HG02678 (cell line): Measurements from ENCODE around the gene SLC24A5.

ENCODE experiments used
- ATAC-seq: cut with Tn5 transposase; IDR thresholded peaks from one replicate; pipeline ENCODE4 v1.9.1; 2021; ENCODE audit warnings: mild to moderate bottlenecking, moderate library complexity; ENCODE audit not compliant: unreplicated experiment

The SLC24A5 gene

GRCh38 chr15:48120745-48121144 lies at the start of gene SLC24A5:
Gene SLC24A5, plus strand, starts transcription at chr15:48120990. Its CDS starts 55 bp downstream, at chr15:48121045.
- no peak for ATAC-seq

DNA sequence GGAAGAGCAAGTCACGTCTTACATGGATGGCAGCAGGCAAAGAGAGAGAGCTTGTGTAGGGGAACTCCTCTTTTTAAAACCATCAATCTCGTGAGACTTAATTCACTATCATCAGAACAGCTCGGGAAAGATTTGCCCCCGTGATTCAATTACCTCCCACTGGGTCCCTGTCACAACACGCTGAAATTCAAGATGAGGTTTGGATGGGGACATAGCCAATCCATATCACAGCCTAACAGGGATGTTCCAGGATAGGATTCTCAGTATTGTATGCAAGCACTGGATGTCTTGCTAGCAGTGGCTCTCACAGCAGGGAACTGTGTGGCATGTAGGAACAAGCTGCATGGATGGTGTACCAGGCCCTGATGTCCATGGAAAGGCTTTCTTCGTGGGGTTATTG lies 47.8 kb upstream of the SLC24A5 start:
- no peak for ATAC-seq

DNA sequence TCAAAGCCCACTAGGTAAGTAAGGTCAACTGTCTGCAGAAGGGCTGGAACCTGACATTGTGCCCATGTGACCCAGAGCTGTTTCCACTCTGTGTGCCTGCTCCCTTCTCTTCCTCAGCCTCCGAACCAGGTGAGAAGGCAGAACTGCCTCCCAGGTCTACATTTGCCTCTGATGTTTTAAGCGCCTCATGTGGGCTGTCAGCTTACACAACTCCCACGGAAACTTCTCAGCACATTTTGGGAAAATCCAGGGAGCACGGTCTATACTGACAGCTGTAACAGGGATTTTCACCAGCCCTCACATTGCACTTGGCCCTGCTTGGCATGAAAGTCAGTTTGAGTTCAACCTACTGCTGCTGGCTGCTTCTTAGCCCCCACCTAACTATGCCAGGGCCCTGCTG lies 46.9 kb upstream of the SLC24A5 start:
- no peak for ATAC-seq

GRCh38 chr15:48076454-48076853 lies 44.3 kb upstream of the SLC24A5 start:
- ATAC-seq = no peak

DNA sequence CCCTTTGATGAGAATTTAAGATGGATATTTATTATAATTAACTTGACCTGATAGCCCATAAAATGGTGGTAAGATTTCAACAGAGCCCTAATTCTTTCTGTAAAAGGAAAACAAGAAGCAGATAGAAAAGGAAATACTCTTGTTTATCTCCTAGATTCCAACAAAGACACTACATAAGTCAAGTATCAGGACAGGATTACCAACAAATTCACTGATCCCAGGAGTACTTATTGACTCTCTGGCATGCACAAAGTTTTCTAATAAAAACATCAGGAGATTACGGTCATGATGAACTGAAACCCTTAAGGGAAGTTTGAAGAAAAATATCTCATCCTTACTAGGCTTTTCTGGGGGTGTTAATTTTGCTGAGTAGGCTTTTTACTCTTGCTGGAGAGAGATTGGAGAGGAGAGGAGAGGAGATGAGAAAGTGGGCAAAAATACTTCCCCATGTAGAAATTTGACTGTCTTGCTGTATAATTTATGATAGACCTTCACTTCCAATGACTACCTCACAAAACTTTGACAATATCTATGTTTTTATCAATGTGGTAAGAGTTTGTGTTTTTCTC lies 43.1 kb upstream of the SLC24A5 start:
- no peak for ATAC-seq

GRCh38 chr15:48084759-48085590 lies 35.8 kb upstream of the SLC24A5 start:
- ATAC-seq = peak; percentile 41

- no peak for ATAC-seq
Measured at GRCh38 chr15:48085591-48085930, 35.2 kb upstream of the SLC24A5 start.

- no peak for ATAC-seq
Measured at GRCh38 chr15:48086133-48086532, 34.7 kb upstream of the SLC24A5 start.

DNA sequence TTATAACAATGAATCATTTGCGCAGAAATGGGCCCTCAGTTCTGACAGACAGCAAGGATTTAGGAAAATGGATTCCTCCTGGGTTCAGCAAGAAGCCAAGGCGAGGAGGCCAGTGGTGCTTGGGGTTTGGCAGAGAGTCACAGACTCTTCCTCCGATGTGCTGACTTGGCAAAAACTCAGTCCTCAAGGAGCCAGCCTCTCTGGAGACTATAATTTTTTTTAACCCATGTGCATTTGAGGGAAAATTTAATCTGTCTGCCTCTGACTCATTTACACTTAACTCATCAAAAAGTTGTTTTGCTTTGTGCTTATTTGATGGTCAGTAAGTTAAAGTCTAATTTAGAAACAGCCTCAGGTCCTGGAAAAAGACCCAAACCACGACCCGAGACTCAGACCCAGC lies 34.2 kb upstream of the SLC24A5 start:
- ATAC-seq = no peak

- ATAC-seq = no peak
Measured at GRCh38 chr15:48087844-48088243, 32.9 kb upstream of the SLC24A5 start.

- ATAC-seq = no peak
Measured at GRCh38 chr15:48089702-48090101, 31.1 kb upstream of the SLC24A5 start.

GRCh38 chr15:48090115-48090514 lies 30.7 kb upstream of the SLC24A5 start:
- ATAC-seq = no peak

DNA sequence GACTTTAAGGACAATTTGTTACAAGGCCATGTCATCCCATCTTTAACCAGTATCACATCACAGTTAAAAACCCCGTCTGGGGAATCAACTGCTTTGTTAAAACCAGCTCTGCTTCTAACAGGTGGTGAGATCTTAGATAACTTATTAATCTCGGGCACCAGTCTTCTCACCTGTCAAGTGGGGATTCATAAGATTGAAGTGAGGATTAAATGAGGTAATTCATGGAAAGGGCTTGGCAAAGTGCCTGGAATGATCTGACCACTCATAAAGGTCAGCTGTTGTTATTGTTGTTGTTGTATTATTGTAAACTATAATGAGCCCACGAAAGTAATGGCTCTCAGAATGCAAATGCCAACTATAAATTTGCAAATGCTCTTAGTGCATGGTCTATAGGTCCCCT lies 30.1 kb upstream of the SLC24A5 start:
- ATAC-seq = no peak

GRCh38 chr15:48091522-48091921 lies 29.3 kb upstream of the SLC24A5 start:
- no peak for ATAC-seq

DNA sequence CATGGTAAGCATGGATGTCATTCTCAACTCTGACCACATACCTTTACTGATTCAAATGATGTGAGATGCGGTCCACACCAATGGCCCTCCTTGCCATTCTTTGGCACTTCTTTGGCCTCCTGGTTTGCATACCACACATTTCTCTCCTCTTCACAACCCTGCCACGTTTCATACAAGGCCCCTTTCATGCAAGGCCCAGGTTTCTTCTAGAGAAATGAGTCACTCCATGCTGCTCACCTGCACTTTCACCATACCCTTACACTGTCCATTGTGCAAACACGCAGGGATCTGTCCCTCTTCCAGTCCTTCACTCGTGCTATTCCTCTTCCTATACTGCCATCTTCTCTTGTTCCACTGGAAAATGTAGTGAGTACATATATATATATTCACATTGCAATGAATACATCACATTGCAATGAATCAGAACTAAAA lies 24.4 kb upstream of the SLC24A5 start:
- ATAC-seq = peak; percentile 78

DNA sequence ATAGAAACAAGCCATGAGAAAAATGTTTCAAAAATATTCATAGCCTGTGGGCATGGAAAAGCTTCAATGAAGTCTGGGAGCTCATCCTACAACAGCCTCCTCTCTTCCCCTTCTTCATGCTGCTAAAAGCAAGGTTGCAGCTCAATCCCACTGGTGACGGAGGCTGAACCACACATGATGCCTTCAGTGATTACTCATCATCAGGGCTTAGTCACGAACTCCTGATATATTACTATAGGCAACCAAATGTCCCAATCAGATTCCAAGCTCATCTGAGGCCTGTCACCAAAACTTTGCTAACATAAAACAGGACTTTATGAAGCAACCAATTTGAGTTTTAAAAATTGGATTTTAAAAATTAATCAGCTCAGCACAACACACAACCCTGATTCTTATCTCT lies 24.0 kb upstream of the SLC24A5 start:
- ATAC-seq = no peak

DNA sequence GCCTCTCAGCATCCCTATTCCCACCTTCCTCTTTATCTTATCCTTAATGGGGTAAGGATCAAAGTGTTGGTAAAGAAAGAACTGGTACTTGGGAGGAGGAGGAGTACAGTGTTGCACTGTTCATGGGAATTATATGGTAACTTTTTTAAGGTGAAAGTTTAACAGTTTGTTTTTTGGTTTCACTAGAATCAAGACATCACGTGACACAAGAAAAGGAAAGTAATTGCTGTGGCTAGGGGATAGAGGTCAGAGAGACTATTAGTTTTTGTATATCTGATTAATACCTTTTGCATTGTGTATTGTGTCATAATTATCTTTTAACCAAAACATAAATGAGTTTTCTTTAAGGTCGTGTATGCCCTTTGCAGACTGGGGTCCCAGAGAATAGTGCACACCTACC lies 23.5 kb upstream of the SLC24A5 start:
- no peak for ATAC-seq

DNA sequence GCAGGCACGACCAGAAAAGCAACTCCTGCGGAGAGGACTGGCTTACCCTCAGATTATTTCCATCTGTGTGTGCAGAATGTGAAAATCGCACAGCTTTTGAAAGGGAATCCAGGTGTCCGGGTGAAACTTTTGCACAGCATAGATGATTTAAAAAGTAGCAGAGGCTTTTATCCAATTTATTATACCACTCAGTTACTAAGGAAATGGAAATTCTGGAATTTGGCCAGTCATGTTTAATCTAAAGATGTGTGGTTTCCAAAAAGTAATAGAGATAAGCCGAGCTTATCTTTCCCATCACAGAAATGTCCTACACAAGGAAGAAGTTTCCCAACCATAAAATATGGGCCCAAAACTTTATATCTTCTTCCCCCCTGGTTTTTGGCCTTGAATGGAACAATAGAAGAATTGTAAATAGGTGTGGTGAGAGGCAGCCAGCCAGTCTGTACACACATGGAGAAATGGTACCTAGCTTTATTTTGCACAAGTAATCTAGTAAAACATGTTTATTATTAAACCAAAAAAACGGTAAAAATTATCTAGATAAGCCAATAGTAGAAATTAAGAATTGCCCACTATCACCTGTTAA lies 19.3 kb upstream of the SLC24A5 start:
- no peak for ATAC-seq

- ATAC-seq = no peak
Measured at GRCh38 chr15:48102167-48102566, 18.6 kb upstream of the SLC24A5 start.

DNA sequence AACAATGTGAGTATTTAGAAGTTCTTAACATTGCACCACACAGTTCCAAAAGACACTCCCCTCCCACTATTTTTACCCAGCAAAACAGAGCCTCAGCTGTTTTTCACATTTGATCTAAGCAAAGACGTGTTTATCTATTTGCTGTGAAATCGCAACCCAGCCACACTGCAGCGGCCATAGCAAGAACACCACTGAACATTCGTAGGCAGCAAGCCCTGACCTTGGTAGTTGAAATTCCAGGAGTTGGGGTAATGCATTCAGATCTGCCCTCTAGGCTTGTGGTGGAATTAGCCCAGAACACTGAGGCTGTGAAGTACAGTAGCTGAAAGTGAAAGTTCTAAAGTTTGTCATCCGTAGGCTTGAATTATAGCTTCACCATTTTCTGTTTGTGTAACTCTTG lies 17.1 kb upstream of the SLC24A5 start:
- ATAC-seq = no peak

DNA sequence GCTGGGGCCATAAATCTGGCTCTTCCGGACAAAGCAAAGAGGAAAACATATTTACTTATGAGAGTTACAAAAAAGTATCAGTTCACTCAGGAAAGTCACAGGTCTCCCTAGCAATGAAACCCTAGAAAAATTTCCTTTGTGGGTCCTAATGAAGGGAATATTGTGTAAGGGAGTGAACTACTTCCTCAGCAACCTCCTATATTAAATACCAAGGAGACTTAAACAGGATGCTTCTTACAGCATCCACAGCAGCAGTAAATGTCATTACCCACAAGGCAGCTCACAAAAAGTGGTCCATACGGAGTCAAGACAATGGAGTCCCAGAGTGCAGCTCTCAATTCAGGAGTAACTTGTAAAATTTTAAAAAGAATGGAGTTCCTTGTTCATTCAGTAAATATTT lies 14.9 kb upstream of the SLC24A5 start:
- no peak for ATAC-seq

- ATAC-seq = no peak
Measured at GRCh38 chr15:48109212-48109611, 11.6 kb upstream of the SLC24A5 start.
